CD4-positive, alpha-beta T cell treated with Interleukin-15 for 1 hour (primary cell): Measurements from ENCODE around the gene BCL7B.
"Not testable (repeated sequence)": the region's sequence is repeated elsewhere in the genome, so short reads cannot be mapped to it uniquely, and the experiment has no call there.

Experiments
- DNase-seq: peaks from one replicate; pipeline ENCODE4 v3.0.0-alpha.2; 2020

Gene BCL7B

DNA sequence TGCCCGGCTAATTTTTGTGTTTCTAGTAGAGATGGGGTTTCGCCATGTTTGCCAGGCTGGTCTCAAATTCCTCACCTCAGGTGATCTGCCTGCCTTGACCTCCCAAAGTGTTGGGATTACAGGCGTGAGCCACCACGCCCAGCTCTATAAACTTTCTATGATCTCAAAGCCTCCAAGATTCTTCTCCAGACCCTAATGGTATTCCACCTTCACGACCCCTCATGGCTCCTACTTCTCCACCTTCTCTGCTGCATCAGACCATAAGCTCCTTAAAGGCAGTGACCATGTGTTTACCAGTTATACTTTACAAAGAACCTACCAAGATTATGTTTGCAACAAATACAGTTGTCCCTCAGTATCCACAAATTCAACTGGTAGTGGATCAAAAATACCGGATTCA, 25.3 kb downstream of the BCL7B start:
- no peak for DNase-seq

DNA sequence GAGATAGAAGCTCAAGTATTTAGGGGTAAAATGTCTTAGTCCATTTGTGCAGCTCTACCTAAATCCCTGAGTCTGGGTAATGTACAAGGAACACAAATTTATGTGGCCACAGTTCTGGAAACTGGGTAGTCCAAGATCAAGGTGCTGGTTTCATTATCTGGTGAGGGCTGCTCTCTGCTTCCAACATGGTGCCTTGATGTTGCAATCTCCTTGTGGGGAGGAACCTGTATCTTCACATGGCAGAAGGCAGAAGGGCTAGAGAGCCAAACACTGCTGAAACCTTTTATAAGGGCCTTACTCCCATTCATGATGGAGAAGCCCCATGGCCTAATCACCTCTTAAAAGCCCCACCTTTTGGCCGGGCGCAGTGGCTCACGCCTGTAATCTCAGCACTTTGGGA, 26.7 kb downstream of the BCL7B start:
- no peak for DNase-seq

DNA sequence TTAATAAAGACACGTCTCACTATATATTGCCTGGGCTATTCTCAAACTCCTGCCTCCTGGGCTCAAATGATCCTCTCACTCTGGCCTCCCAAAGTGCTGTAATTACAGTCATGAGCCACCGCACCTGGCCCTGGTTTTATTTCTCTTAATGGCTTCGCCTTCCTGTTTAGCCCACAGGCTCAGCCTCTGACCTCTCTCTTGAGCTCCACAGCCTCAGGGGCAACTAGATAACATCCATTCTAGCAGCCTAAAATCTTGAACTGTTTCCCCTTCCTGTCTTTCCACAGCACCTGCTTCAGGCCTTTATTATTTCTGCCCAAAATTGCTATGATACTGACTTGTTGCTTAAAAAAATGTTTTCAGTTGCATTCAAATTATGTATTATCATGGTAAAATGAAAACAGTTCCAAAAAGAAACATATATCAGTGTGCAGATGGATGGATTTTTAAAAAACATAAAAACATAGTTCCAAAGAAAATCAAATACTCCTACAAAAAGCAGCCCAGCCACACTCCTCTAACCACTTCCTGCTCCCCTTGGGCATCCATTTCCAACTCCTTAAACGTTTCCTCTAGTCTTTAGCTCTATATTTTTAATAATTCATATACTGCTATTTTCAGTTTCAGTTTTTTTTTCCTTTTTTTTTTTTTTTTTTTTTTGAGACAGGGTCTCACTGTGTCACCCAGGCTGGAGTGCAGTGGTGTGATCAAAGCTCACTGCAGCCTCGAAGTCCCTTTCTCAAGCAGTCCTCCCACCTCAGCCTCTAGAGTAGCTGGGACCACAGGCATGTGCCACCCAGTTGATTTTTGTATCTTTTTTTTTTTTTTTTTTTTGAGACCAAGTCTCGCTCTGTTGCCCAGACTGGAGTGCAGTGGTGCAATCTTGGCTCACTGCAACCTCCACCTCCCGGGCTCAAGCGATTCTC, 30.3 kb downstream of the BCL7B start:
- DNase-seq, result no peak

DNA sequence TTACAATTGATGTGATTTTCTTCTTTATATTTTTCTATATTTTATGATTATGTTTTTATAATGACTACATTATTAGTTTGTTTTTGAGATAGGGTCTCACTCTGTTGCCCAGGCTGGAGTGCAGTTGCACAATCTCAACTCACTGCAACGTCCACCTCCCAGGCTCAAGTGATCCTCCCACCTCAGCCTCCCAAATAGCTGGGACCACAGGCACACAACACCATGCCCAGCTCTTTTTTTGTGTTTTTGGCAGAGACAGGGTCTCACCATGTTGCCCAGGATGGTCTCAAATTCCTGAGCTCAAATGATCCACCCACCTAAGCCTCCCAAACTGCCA, 31.4 kb downstream of the BCL7B start:
- not testable (repeated sequence) for DNase-seq

DNA sequence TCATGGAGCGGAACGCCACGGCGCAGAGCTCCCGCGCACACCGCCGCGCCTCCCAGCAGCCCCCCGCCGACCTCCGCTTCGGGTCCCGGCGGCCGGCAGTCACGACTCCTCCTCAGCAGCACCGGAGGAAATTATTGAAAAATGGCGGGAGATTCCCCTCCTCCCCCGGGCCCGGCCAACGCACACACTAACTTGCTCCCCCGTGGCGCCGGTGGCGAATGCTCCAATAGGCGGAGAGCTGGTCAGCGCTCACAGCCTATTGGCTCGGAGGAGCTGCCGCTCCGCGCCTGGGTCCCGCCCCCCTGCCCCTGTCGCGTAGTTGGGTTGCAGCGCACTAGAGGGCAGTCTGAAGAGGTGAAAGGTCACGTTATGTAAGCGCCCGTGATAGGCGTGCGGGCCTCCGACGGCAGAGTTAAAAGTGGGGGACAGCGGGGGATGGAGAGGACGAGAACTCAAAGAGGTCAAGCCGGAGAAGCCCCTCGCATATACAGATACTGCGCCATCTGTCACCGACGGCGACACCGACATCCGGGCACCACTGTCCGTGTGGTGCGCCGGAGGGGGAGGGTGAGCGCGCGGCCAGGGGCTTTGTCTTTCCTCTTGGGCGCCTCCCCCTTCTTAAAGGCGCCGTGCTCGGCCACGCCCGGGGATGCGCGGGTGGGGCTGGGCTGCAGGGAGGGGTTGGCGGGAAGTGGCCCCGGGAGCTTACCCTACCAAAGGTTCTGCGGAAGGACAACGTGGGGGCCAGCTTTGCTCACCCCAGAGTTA, 35.2 kb downstream of the BCL7B start, which contains the start of gene BAZ1B:
BAZ1B (minus strand) TSS at position 189 of the 768 bp plus-strand sequence. CDS start 360 bp downstream, outside the sequence.
- peak; percentile 99 for DNase-seq

DNA sequence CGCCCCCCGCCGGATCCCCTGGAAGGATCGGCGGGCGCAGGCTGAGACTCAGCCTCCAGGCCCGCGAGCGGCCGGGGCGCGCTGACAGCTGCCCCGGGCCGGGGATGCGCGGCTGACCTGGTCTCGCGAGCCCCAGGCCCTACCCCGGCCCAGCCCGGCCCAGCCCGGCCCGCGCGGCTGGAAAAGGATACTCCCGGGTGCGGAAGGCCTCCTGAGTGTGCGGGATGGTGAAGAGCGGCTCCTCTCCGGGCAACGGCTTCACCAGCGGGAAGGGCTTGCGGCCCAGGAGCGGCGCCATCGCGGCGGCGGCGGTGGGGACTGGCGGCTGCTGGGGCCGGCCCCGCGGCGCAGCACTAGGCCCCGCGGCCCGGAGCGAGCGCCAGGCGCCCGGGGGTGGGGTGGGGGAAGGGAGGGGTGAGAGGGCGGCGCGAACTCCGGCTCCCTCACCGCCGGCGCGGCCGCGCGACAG, 35.8 kb downstream of the BCL7B start:
- no peak for DNase-seq

DNA sequence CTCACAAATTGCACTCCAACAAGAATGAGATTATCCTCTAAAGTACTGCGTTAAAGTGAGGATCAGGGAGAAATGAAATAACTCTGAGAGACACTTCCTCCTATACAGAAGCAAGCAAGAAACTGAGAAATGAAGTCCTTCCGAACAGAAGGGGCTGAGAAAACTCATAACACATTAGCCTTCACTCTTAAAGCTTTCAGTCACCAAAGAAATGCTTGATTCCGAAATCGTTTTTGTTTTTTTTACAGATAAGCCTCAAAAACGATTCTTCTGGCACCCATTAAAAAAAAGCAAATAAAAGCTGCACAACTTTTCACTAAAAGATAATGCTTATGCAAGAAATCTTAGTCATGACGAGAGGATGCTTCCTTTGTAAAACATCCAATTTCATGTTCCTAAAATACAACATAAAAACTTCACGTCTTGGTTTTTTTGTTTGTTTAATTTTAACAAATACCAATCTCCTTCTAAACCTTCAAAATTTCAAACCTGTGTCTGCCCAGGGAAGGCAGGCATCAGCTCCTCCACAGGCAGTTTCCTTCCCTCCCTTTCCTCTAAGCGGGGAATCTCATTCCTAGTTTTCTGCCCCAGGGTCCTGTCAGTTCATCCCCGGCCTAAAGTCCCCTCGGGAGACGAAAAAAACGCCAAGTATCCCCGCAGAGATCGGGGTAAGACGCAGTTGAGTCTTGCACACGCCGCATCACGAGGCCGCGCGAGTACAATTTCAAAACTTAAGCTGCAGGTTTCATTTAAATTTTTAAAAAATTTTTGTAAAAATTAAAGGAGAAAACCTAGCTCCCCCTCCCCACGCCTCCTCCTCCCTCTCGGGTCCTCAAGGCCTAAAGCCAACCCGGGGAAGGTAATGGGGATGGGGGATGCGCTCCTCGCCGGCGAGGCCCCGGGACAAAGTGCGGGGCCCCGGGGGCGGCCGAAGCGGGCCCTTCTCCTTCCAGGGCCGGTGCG, 36.5 kb downstream of the BCL7B start:
- DNase-seq, result no peak

DNA sequence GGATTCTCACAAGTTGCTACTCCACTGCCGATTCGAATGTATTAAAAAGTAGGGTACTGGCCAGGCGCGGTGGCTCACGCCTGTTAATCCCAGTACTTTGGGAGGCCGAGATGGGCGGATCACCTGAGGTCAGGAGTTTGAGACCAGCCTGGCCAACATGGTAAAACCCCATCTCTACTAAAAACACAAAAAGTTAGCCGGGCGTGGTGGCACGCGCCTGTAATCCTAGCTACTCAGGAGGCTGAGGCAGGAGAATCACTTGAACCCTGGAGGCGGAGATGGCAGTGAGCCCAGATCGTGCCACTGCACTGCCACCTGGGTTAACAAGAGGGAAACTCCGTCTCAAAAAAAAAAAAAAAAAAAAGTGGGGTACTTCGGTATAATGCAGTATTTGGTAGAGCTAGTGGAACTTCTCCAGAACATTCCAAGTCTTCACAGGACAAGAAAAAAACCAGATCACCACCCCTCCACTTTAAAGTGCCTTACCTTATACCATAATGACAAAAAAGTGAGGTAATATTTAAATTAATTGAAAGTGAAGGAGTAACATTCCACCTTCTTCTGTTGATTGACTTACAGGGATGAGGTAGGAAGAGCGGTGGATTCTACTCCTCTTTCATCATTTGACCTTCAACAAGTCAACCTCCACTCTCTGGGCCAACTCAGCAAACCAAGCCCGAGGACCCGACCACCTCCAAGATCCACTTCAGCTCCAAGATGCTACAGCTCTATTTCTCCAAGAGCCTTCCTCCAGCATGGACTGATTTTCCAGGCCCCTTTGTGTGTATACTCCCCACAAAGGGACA, 37.4 kb downstream of the BCL7B start:
- DNase-seq, result peak; percentile 37

DNA sequence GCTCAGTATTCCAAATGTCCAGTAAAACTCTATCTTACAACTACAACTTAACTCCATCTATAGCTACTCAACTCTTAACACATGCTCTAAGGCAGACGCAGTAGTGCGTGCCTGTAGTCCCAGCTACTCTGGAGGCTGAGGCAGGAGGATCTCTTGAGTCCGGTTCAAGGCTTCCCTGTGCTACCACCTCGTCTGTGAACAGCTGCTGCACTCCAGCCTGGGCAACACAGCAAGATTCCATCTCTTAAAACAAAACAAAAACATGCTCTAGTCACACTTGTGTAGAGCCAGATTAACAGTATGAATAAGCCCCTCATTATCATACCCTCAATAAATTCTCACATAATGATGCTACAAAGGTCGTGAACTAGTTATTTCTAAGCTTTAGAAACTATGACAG, 39.0 kb downstream of the BCL7B start:
- no peak for DNase-seq

DNA sequence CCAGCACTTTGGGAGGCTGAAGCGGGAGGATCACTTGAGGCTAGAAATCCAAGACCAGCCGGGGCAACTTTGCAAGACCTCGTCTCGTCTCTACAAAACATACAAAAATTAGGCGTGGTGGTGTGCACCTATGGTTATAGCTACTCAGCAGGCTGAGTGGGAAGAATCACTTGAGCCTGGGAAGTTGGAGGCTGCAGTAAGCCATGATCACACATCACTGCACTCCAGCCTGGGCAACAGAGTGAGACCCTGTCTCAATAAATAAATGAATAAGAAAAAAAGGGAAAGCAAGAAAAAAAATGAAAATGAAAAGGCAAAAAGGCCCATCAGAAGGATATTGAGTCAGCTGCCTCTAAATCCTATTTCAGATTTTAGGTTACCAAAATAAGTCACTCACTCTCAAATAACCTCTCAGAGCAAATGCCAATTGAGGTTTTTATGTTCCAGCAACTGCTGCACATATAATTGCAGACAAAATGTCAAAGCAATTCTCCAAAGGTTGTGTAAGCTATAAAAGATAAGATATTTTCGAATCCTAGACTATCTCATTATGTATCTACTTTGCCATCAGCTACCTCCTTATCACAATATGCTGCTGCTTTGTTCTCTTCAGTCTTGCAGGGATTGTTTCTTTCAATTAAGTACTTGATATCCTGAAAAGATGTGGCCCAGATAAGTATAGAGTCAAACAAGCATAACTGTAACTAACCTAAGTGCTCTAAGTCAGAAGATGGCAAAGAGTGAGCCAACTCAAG, 40.1 kb downstream of the BCL7B start:
- no peak for DNase-seq

DNA sequence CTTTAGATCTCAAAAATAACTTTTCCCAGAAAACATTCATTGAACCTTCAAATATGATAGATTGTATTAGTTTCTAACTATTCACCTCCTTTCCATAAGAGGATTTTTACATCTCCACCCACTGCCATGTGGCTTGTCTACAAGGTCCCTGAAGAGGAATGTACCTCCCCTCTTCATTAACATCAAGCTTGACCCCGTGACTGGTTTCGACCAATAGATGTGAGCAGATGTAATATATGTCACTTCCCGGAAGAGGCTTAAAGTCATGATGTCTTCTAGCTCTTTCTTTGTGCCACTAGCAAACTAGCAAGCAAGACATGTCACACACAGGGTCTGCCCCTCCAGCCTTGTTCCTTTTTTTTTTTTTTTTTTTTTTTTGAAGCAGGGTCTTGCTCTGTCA, 42.3 kb downstream of the BCL7B start:
- DNase-seq, result no peak

DNA sequence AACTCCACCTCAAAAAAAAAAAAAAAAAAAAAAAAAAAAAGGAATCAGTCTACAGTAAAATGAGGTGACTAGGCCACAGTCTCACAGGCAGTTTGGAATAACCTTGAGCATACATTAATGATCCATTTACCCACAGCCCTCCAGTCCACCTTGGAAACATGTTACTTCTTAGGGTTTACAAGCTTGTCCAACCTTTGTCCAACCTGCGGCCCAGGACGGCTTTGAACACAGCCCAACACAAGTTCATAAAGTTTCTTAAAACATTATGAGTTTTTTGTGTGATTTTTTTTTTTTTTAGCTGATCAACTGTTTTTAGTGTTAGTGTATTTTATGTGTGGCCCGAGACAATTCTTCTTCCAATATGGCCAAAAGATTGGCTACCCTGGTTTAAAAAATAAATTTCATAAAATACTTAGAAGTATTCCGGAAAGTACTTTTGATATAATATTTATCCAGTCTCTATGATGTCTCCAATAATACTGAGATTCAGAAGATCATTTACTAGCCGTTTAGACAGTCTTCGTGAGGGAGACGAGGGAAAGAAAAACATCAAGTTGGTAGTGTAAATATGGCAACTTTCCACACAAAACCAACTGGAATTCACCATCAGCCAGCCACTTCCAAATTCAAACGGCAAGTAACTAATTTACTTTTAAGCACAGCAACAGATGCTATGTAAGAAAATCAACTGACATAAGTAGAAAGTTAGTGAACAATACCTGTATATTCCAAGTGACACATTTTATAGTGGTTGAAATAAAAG, 45.3 kb downstream of the BCL7B start:
- DNase-seq, result no peak

DNA sequence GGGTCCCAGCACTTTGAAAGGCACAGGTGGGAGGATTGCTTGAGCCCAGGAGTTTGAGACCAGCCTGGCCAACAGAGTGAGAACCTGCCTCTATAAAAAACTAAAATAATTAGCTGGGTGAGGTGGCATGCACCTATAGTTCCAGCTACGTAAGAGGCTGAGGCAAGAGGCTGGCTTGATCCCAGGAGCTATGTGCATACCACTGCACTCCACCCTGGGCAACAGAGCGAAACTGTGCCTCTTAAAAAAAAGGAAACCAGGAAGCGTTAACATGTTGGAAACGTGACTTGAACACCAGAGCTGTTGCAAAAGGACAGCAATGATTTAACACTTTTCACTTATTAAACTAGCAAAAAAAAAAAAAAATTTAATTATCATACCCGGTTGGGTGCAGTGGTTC, 48.0 kb downstream of the BCL7B start:
- DNase-seq, result no peak

DNA sequence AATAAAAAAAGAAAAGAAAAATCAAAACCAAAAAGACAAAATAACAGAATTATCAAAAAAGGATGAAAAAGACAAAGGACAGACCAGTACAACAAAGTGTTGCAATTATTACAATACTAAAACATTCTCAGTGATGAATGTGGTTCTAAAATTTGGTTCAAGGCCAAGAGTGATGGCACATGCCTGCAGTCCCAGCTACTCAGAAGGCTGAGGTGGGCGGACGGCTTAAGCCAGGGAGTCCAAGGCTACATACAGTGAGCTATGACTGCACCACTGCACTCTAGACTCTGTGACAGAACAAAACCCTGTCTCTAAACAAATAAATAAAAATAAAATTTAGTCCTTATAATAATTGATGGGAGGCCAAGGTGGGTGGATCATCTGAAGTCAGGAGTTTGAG, 49.9 kb downstream of the BCL7B start:
- no peak for DNase-seq

DNA sequence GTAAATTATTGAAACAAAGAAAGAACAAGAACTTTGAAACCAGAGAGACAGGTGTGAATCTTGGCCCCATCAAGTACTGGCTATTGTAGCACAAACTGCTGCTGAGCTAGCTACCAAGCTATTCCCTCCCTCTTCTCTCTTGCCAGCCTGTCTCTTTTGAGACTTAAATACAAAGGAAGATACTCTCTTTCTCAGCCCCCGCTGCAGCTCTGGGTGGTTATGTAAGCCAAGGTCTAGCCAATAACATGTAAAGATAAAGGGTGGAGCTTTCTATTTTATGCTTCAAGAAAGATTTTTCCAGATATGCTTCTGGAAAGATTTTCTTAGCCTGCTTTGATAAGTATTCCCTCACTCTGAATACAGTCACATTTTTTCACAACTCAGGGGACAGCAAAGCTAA, 52.6 kb downstream of the BCL7B start:
- DNase-seq, result no peak

DNA sequence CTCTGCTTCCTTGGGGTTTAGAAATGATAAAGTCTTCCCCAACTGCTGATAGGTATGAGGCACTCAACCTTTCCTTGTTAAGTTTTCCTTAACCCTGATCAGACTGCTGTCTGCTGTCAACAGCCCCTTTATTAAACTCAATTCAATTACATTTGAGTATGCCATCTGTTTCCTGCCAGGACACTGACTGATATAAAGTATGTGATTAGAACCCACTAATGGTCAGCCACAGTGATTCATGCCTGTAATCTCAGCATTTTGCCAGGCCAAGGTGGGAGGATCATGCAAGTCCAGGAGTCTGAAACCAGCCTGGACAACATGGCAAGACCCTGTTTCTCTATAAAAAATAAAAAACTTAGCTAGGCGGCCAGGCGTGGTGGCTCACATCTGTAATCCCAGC, 53.5 kb downstream of the BCL7B start:
- DNase-seq, result no peak

DNA sequence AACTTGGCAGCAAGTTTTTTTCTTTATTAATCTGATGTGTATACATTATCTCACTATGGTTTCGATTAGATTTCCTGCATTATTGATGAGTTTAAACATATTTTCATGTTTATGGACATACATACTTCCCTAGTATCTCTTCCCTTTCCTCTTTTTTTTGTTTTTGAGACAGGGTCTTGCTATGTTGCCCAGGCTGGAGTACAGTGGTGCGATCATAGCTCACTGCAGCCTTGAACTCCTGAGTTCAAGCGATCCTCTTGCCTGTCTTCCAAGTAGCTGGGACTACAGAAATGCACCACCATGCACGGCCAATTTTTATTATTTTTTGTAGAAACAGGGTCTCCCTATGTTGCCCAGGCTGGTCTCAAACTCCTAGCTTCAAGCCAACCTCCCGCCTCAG, 54.3 kb downstream of the BCL7B start:
- DNase-seq, result no peak

DNA sequence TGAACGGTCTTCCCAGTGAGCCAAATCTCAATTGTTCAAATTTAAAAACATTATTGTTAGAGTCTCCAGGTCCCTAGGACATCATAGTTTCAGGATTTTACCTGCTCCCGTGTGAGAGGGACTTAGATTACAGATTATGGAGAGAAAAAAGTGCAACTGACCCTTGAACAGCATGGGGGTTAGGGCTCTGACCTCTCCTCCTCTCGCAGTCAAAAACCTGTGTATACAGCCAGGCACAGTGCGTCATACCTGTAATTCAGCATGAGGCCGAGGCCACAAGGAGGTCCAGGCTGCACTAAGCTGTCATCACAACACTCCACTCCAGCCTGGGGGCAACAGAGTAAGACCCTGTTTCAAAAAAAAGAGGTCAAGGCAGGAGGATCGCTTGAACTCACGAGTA, 60.9 kb downstream of the BCL7B start:
- DNase-seq, result no peak

DNA sequence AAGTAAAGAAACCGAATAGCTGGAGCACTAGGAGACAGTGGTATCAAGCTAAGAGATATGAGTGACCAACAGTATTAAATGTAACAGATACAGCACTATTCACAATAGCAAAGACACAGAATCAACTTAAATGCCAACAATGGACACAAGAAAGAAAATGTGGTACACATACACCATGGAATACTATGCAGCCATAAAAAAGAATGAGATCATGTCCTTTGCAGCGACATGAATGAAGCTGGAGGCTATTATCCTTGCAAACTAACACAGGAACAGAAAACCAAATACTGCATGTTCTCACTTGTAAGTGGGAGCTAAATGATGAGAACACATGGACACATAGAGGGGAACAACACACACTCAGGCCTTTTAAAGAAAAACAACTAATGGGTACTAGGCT, 62.0 kb downstream of the BCL7B start:
- not testable (repeated sequence) for DNase-seq

DNA sequence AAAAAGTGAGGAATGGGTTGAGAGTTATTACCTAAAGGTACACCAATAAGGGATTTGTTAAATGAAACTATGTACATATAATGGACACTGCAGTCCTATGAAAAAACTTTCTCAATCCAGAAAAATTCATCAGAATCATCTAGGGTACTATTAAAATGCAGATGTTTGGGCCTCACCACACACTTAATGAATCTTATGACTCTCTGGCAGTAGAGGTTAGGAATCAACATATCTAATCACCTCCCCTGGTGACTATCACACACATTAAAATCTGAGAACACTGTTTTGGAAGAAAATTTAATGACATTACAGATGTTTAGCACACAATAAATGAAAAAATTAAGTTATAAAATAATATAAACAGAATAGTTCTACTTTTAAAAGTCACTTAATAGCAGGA, 67.5 kb downstream of the BCL7B start:
- no peak for DNase-seq
